ENCODE results near the gene PLSCR5.

- no peak for TF ChIP-seq CTCF (IDR thresholded peaks at IDR 0.05)
- no peak for TF ChIP-seq EP300 (IDR thresholded peaks at IDR 0.05)
- no peak for TF ChIP-seq POLR2AphosphoS5 (IDR thresholded peaks at IDR 0.05)
- no peak for TF ChIP-seq POLR2A (IDR thresholded peaks at IDR 0.05)
Observed at GRCh38 chr3:146628671-146629070, 23.5 kb upstream of the PLSCR5 start.

All from upper lobe of left lung (tissue), 4 donors.